Activated T-cell treated with anti-CD3 and anti-CD28 coated beads for 24 hours (primary cell): ENCODE data around the gene STARD13.

Experiments
- DNase-seq: peaks from one replicate; pipeline ENCODE4 v3.0.0-alpha.2; 2020; ENCODE audit warnings: low read depth

STARD13 gene

DNA sequence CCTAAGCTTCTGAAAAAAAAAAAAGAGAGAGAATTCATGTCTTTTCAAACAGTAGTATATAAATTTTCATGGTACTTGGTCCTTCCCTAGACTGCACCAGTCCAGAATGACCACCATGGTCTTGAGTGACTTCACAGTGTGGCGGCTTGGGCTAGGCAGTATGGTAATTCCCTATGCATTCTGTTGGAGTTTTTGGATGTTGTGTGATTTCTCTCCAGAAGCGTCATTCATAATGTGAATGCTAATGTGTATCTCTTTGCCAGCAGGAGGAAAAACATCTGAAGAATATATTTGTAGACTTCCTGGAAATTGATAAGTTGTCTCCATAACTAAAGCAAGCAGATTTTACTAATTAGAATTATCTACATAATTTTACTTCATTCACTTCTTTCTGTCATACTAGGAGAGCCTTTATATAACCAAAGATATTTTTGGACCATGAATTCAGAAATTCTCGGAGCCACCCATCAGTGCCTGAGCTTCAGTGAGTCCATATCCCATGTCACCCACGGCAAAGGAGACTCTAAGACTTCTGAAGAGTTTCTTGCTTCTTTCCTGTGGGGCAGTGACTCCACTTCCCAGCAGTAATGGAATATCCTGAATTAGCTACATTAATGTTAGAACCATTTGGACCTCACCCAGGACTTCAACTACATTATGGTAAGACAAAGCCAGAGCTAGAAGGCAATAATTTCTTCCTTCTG, 8.4 kb downstream of the STARD13 start:
- DNase-seq, result no peak

DNA sequence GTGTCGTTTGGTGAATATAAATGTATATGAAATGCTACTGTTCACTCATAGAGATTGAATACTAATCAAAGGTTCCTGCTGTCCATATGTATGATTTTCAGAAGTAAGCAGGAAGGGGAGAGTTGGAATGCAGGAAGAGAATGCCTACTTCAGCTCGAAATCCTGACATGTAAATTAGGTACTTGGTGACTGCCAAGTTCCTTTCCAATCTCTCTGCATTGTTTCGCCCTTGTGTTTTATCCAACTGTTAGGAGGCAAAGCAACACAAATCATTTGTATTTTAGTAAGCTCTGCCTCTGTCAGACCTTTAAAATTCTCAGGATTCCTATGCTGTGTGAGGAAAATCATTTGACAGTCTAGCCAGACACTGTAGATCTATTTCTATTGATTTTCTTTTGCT, 9.0 kb downstream of the STARD13 start:
- DNase-seq, result no peak

DNA sequence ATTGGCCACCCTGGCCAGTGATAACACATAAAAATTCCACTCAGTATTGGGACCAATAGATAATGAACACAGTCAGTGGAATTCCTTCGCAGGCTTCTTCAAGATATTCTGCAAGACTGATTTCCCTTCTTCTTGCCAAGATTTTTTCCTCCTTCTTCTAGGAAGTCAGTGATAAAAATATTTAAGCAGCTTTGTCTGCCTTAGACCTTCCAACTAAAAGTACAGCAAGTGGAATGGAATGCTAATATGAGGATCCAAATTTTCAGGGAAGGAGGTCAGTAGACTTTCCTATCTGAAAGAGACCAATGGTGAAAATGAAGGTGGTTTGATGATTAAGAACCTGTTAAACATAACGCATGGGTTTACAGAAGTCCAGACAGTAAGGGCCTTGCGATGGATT, 9.6 kb downstream of the STARD13 start:
- DNase-seq, result no peak

DNA sequence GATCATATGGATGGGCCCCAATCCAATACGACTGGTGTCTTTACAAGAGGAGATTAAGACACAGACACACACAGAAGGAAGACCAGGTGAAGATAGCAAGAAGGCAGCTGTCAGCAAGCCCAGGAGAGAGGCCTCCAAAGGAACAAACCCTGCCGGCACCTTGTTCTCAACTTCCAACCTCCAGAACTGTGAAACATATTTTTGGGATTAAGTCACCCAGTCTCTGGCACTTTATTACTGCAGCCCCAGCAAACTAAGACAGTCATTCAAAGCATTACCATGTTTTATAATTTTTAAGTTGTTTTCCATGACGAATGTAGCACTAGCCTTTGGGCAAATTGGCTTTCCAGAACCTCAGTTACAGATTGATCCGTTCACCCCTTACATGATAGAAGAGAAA, 11.3 kb downstream of the STARD13 start:
- no peak for DNase-seq

DNA sequence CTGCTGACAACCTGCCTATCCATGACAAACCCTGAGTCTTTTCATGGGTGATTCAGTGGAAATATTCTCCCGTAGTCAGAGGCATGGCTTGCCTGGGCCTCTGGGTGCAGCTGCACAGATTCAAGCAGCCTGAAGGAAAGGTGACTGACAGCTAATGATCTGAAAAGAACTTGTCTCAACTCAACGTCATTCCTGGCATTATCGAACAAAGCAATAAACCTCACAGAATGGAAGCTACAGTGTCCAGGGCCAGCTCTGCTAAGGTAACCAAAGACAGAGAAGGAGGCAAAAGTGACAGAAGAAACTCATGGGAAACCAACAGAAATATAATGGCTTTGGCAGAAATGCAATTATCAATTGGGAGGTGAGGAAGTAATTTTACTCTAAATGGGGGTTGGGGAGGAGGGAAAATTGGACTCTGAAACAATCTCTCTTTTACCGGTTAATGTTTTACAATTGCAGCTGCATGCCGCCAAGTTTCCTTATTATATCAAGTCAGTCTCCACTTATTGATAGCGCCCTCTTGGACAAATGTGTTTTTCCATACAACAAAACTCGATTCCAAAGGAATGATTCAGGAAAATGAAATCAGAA, 12.9 kb downstream of the STARD13 start:
- no peak for DNase-seq

DNA sequence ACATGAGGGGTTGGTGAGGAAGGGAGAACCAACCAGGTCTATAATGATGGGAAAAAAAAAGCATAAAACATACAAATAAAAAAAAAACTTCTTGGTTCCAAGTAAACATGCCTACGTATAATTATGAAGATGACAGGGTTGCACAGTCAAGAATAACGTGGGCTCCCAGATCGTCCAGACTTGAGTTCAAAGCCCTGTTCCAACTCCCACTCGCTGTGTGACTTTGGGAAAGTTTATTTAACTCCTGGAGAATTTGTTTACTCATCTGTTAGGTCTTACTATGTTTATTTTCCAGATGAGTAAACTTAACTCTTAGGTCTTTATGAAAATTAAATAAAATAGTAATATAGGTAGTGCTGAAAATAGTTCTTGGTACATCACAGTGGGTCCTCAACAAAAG, 13.8 kb downstream of the STARD13 start:
- no peak for DNase-seq

DNA sequence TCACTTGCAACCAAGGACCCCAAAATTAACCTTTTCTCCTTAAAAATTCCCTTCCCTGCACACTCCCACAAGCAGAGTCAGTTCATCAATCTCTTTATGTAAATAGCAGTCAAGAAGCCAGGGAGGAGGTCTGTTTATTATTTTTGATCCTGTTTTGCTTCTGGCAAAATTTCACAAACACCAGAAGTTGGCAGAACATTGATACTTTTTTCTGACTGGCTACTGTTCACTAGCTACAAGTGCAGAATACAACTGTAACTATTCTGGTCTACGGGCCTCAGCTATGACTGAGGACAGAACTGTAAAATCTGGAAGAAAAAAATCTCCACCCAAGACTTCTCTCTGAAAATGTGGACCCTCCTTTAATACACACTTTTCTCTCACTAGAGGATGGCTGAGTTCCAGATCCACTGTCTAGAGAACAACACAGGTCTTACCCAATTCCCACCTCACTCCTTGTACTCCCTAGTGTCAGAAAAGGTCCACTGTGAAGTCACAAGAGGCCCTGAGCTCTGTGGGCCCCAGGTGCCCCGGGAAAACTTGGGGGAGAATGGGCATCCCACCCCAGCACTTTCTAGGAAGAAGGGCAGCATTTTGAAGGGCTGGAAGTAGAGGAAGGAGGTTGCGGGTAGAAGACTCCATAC, 14.5 kb downstream of the STARD13 start:
- DNase-seq, result no peak

DNA sequence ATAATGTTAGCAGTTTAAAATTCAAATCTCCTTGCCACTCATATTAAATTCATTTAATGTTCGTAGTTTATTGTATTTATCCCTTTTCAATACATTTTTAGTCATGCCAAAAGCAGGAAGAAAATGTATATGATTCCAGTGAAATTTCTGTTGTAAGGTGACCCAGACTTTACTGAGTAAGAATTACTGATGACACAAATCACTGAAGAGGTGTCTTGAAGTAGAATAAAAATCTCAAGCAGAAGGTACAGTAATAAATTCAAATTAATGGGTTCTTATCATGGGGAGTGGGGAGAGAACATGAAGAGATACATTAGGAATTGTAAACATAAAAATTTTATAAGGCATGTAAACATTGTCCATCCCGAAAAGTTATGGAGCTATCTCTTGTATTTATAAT, 19.9 kb downstream of the STARD13 start:
- DNase-seq, result no peak

DNA sequence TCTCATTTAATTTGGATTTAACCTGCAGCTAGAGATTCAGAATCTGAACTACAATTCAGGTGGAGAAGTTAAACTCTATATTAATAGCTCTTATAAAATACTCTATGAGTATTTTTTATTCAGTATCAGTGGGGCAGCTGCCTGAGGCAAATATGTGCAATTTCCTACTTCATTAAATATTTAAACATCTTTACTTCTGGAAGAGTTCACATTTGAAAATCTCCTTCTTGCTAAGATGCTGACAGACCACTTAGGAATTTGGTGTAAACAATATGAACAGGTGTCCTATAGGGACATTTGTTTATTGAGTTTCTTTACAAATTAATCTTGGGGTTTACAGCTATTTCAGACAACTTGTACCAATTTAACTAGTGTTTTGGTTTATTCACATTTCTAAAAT, 20.4 kb downstream of the STARD13 start:
- no peak for DNase-seq

DNA sequence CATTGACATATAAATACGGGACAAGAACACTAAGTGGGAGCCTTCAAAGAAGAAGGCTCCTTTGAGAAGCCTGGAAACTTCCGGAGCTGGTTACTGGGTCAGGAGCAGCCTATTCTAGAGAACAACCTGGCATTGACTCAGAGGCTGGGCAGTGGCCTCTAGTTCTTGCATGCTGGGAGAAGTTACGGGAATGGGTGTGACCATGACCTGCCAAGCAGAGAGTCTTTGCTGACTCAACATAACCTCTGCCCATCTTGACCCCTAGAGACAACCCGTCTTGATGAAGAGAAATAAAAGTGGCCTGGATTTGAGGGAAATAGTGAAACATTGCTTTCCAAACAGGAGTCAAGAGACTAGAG, 21.0 kb downstream of the STARD13 start:
- DNase-seq, result no peak

DNA sequence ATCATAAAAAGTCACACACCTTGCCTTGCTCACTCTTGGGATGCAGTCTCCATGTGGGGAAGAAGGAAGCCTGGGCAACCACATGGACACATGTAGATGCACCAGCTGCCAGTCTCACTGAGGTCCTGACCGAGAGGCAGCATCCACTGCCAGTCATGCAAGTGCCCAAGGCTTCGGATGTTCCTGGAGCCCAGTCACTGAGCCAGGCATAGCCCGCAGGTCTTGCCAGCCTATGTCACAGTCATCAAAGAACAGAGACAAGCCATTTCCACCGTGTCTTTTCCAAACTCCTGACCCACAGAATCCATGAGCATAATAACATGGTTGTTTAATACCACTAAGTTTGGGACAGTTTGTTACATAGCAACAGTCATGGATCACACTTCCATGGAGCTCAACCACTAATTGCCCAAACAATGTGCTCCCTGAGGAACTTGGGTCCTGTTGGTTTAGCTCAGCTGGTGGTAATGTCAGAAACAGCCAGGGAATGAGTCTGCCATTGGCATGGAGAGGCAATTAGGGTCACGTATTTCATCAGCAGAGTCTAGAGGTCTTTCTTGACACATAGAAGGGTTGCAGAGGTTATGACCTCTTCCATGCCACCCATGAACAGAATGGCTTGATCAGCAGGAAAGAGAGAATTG, 21.5 kb downstream of the STARD13 start:
- no peak for DNase-seq

DNA sequence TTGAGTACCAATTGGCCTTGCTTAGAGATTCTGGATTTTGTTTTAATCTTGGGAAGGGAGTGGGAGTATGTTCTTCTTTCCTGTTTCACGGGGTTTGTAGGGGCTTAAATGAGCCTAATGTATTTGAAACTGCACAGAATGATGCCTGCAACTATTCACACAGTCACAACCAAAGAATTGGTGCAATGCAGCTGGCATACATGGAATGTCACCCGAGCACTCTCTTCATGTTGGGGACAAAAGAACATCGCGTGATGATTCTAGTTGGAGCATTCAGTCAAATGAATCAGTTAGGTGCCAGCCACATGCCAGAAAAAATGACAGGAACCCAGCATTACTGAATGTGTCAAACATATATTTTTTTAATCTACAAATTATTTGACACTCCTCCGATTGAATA, 22.1 kb downstream of the STARD13 start:
- DNase-seq, result no peak

DNA sequence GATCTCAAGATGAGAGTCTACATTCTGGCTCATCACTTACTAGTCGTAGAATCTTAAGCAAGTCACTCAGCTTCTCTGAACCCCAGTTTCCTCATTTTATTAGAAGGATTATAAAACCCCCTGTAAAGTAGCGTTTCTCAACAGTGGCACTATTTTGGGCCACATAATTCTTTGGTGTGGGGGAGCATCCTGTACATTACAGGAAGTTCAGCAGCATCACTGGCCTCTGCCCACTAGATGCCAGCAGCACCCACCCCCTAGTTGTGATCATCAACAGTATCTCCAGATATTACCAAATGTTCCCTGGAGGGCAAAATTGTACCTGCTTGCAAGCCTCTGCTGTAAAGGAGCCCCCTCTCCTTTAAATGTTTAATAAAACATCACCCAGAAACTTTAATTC, 22.6 kb downstream of the STARD13 start:
- DNase-seq, result no peak

DNA sequence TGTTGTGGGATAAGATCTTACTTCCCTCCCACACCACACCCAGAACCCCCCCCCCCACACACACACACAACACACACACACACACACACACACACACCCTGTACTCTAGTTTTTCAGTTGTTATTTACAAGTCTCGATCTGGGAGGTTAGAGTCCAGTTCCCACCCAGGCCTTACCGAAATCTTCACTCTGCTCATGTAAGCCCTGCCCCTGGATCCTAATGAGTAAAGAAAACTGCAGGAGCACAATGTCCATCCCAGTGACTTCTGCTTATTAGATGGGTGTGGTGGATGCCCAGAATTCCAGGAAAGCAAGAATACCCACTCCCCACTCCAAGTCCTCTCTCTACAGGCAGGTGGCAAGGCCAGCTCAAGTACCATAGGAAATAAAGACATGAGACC, 23.0 kb downstream of the STARD13 start:
- DNase-seq, result no peak

DNA sequence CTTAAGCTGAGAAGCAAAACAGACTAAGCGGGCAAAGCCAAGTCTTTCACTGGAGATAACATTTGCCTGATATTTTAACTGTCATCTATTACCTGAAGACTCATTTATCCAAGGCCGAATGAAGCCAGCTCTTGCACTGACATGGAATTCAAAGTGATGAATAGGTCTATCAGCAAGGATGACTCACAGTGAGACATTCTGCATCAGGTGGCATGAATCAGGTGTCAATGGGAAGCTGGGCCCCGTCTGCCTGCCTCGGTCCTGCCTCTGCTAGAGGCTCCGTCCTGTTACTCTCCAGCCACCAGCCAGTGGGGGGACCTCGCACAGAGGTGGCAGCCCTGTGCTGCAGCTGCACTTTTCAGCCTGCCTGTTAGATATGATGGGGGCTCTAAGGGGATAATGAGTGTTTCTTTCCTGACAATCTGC, 23.5 kb downstream of the STARD13 start:
- no peak for DNase-seq

DNA sequence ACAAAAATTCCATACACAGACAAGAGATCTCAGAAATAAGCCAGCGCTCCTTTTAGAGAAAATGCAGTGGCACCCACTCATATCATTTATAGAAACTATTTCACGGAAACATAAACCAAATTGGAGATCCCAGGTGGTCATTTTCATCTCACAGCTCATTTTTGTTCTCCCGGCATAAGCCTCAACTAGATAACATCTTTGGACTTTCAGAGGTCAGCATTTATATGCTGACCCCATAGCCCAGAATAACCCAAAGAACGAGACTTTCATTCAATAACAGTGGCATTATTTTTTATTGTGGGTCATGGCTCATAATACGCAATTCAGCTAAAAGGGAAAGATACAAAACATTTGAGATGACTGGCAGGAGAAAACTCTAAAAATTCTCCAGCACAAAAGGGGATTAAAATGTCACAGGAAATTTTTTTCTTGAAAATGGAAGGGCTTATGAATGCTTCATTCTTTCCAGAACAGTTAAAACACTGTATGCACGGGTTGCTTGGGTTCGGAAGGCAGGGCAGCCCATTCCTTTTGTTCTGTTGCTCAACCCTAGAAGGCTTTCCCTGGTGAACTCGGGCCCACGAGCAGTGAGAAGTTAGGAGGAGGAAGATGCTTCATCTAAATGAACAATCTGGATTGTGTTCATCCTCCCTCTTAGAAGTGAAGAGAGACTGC, 24.0 kb downstream of the STARD13 start:
- no peak for DNase-seq

DNA sequence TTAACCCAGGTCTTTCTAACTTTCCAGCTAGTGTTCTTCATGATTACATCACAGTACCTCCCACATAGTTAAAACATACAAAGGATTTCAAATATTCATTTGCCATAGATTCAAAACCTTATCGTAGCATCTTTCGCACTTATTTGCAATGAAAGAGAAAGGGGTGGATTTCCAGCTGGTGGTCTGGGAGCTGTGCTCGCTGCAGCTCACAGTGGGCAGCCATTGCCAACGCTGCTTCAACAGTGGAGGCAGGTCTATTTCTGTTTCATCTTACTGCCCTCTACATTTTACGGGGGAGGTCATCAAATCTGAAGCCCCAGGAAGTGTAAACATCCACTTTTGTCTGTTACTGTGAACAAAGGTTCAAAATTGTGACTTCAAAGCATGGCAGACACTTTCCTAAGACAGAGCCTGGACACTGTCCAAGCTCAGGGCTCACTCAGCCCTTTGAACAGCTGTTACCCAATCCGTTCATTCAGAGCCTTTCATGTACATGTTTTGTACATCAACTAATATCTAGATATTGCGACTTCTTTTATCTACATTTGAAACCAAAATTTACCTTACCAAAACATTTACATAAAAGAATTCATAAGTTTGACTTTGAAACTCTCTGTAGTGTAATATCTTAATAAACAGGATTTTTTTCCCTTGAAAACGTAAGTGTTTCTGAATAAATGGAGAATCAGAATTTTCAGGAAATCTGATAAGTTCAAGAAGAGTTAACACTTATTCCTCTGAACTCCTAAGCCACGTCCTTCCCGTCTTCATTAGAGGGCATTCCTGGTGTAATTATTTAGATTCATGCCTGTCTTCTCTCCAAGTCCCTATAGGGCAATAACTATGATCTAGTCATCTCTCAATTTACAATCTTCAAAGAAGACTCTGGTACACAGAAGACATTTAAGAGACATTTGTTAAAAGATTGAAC, 25.1 kb downstream of the STARD13 start:
- DNase-seq, result no peak

DNA sequence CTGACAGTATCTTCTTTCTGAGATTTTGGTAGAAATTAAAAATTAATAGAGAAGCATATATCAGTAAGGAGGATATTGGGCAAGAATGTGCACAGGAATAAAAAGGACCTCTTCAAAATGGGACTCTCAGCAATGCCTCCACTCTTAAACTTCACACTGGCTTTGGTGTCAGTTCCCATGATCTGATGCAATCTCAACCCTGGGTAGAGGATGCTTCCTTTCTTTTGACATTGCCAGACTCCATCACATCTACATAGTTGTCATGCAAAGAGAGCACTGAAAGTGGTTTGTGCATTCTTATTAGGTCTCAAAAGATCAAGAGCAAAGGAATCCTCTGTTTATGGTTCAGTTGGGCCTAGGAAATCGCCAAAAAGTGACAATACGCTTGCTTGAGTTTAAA, 26.3 kb downstream of the STARD13 start:
- no peak for DNase-seq

DNA sequence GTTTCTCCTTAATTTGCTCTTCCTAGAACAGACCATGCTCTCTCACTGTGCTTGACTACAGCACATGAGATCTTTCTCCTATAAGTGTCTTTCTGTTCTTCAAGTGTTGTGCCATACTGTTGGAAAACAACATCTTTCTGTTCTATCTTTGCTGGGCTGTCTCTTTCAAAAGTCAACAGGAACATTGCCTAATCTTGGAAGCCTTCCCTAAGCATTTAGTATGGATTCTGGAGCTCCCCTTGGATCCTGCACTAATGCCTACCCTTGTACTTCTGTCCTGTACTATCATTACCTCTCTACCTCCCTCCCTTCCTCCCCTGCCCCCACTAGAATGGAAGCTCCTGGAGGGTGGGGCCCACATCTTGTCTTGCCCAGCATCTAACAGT, 26.8 kb downstream of the STARD13 start:
- no peak for DNase-seq

DNA sequence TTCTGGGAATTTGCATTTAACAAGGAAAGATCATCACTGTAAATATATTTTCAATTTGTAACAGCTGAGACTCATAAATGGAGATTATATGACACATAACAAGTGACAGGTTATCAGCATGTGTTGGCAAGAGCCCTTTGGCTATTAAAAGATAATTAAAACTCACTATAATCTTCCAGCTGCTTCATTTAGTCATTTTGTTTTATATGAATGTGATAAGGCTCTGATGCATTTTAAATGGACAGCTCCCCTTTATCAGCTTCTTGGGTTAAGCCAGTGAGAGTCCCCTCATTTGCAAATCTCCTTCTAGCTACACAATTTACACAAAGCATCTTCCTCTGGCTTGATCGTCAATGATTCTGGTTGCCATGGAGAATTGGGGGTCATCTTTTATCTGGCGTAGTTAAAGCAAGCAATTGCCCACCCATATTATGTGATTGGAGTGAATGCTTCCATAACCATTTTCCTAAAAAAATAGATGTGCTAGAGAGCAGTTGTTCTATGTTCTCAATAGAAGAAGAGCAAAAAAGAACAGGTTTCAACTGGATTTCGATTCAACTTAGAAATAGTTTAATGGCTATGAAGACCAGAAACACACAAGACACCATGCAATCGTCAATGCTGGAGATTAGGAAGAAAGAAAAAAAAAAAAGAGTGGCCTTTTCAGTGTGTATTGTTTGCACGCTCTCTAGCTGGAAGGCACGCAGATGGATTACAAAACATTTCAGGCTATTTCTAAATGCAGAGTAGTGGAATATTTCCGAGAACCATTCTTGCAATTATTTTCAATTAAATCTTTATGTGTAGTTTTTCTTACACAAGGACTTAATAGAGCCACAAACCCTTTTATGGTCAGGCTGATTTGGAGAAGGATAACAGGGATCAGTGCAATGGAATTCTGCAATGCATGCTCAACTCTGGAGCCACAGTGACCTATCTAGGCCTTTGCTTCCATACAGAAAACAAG, 27.4 kb downstream of the STARD13 start:
- DNase-seq, result no peak
